A172 (cell line): ENCODE data around the gene CCDC70. TPM values are rescaled to one million over a fixed set of nuclear protein-coding genes. Genes with fewer than 3 reads are reported as not detected.
"Not testable (repeated sequence)": the region's sequence is repeated elsewhere in the genome, so short reads cannot be mapped to it uniquely, and the experiment has no call there.

Source experiments
- DNase-seq: peaks from one replicate; pipeline ENCODE4 v3.0.0-alpha.2; 2015; ENCODE audit warnings: low spot score
- total RNA-seq: library from RNA; depleted of rRNA; stranded (reverse); fragments of >200 nt; shearing (Covaris generic); gene quantifications from 2 replicates; pipeline ENCODE4 v1.2.3, GENCODE V29; 2014; rRNA removed

Gene CCDC70
- total RNA-seq, 1 experiment from 2014 or later: not detected

- no peak for DNase-seq
Measured at GRCh38 chr13:51907040-51907732, 45.4 kb downstream of the CCDC70 start.

DNA sequence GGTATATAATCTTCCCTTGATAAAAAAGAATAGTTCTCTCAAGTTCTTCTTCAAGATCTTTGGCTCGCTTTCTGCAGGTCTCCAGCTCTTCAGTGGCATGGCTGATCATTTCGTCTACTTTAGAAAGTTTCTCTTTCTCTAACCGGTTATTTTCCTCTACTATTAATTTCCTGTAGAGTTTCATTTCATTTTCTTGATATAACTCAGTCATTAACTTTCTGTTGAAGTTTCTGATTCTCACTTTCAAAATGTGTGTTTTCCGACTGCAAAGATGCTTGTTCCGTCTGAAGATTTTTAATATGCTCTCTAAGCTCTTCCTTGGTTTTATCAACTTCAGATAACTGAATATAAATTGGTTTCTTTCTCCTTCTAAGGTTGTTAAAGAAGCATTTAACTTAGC is 47.5 kb downstream of the CCDC70 start:
- DNase-seq: not testable (repeated sequence)

DNA sequence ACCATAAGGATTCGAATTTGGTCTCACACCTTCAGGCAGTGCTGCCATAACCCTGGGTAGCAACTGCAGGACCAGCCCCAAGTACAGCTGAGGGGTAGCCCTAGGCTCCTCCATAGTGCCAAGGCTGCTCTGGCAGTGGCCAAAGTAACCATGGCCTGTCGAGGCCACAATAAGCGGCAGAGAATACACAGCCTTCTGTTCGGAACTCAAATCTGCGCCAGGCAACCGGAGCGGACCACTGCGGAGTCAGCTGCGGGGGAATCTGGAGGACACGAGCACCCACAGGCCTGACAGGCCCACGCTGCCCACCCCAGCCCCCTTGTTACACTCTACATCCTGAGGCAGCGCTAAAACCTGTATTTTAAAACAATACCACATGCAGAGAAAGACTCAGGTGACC is 48.7 kb downstream of the CCDC70 start:
- no peak for DNase-seq

GRCh38 chr13:51912091-51912490 is 50.3 kb downstream of the CCDC70 start:
- DNase-seq: no peak

- DNase-seq: no peak
Measured at GRCh38 chr13:51912511-51913225, 50.9 kb downstream of the CCDC70 start.

DNA sequence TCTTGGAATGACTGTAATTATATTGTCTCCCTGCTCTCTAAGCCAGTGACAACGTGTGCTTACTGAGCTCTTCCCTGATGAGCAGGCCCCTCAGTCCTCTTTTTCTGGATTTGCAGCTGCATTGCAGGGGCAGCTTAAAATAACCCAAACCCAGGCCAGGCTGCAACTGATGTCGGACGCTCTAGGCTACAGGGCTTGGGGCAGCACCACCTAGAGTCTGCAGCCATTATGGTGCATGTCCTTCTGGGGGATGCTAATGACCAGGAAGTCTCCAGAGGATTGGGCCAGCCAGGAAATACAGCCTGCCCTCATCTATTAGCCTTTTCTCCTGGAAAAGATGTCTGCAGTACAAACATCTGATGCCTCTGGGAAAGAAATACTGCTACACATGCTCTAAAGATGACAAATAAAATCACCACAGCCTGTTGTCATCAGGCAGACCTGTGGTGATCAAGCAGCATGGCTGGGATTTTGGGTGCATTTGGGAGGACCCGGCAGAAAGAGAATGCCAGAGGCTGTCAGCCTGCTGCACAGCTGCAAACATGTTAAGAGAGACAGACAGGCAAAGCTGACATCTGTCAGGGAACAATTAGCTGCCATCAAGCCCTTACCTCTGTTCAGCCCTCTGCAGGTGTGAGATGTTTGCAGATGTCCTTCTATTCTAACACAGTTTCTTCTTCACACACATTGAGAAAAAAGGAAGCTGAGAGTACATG is 51.8 kb downstream of the CCDC70 start:
- DNase-seq: no peak

GRCh38 chr13:51914137-51914493 is 52.3 kb downstream of the CCDC70 start:
- DNase-seq: no peak

Other genes with a start within 250 kb of the CCDC70 start
- 3.1 and 6.1 TPM in 2 replicates for gene DHRS12, start 57.8 kb upstream of the CCDC70 start, total RNA-seq
- gene TMEM272, start 16.8 kb upstream of the CCDC70 start, total RNA-seq: not detected in 2 replicates
- 2.0 and 2.3 TPM in 2 replicates for gene ATP7B, start 149.5 kb downstream of the CCDC70 start, total RNA-seq
- 16.8 and 17.0 TPM in 2 replicates for gene ALG11, start 150.4 kb downstream of the CCDC70 start, total RNA-seq
- 11.8 and 14.0 TPM in 2 replicates for gene UTP14C, start 162.7 kb downstream of the CCDC70 start, total RNA-seq